AG04449 (cell line): ENCODE measurements around the gene RAI14.

Source experiments
- CTCF ChIA-PET: fragments of 350-600 bp; formaldehyde crosslinking; extraction: SDS; loops from one replicate; lab custom pipeline; 2021; ENCODE audit warnings: antibody characterized with exemption; lab: Yijun Ruan, JAX
- POLR2A ChIA-PET: fragments of 400-600, 350-600 bp; formaldehyde crosslinking; extraction: SDS; loops from one replicate; lab custom pipeline; 2020; ENCODE audit warnings: antibody characterized with exemption, inconsistent platforms; lab: Yijun Ruan, JAX
- DNase-seq: peaks from one replicate; pipeline ENCODE4 v3.0.0-alpha.2; 2010; ENCODE audit warnings: low read depth, low spot score
- H3K4me3 ChIP-seq: 2 replicates; pipeline ENCODE4 v1.5.1; 2011; ENCODE audit warnings: low read depth, mild to moderate bottlenecking, control low read depth, low read length
- CTCF ChIP-seq: IDR thresholded peaks from one replicate; pipeline ENCODE4 v1.5.1; 2011; ENCODE audit warnings: mild to moderate bottlenecking, moderate library complexity, low read length, control low read depth, inconsistent platforms; ENCODE audit not compliant: insufficient read depth; ENCODE audit errors: missing control alignments

RAI14 gene

DNA sequence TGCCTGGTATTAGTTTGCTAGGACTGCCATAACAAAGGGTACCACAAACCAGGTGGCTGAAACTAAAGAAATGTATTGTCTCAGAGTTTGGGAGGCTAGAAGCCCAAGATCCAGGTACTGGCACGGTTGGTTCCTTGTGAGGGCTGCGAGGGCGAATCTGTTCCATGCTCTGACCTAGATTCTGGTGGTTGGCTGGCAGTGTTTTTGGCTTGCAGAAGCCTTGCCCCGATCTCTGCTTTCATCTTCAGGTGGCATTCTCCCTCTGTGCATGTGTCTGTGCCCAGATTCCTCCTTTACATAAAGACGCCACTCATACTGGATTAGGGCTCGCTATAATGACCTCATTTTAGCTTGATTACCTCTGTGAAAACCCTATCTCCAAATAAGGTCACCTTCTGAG, 36.7 kb downstream of the RAI14 start:
- H3K4me3 ChIP-seq, result no peak overlapping the region
- no peak for TF ChIP-seq CTCF
- DNase-seq, result no peak
- ChIA-PET POLR2A (no interaction called here), CTCF (interaction anchor here (0.9 to 2.1 kb wide), 3 partner anchors 11 to 206 kb away, joined by 3 to 8 read pairs (median 6); no protein-coding TSS in a partner anchor)

DNA sequence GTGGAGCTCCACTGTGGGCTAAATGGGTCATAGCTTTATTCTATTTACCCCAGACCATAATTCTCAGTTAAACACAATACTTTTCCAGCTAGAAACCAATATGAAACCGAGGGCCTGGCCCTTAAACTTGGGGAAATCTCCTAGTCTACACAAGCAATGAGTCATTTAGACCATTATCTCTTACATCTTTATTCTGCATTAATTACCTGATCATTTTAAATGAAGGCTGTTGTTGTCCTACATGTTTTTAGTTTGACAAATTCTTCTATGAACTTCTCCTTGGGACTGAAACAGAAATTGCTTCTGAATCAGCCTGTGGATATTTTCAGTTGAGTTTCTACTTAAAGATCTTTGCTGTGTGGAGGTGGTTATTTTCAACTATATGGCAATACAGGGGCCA, 37.9 kb downstream of the RAI14 start:
- ChIA-PET POLR2A (no interaction called here), CTCF (interaction anchor here (1.9 to 2.1 kb wide), 2 partner anchors 10 to 170 kb away, joined by 6 to 8 read pairs; no protein-coding TSS in a partner anchor)
- TF ChIP-seq CTCF, result no peak
- no peak overlapping the region for H3K4me3 ChIP-seq
- no peak for DNase-seq

DNA sequence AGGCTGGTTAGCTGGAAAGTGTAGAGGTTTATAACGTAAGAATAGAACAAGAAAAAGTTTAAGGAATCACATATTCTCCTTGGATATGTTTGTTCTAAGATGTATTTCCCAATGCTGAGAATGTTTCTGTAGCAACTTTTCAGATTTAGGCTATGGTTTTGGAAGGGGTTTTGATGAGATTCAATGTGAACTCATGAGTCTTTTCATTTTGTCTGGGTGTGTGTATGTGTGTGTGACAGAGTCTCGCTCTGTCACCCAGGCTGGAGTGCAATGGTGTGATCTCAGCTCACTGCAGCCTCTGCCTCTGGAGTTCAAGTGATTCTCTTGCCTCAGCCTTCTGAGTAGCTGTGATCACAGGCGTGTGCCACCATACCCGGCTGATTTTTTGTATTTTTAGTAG, 38.6 kb downstream of the RAI14 start:
- POLR2A ChIA-PET, result no interaction called here
- H3K4me3 ChIP-seq, result no peak overlapping the region

GRCh38 chr5:34695275-34696027, 39.3 kb downstream of the RAI14 start:
- no peak for TF ChIP-seq CTCF
- no peak for DNase-seq
- CTCF ChIA-PET, result interaction anchor here (1.6 kb wide), 1 partner anchor 203 kb away, joined by 6 read pairs; no protein-coding TSS in a partner anchor
- POLR2A ChIA-PET, result no interaction called here
- no peak overlapping the region for H3K4me3 ChIP-seq

More for the DNA sequence above, 38.6 kb downstream of the RAI14 start:
- CTCF ChIA-PET, result interaction anchor here (1.6 to 2.1 kb wide), 2 partner anchors 9 to 204 kb away, joined by 6 to 8 read pairs; no protein-coding TSS in a partner anchor
- DNase-seq, result no peak
- no peak for TF ChIP-seq CTCF

- no peak for TF ChIP-seq CTCF
- ChIA-PET POLR2A (no interaction called here), CTCF (no interaction called here)
- no peak overlapping the region for H3K4me3 ChIP-seq
- DNase-seq, result no peak
Observed at GRCh38 chr5:34697308-34698108, 41.4 kb downstream of the RAI14 start.

DNA sequence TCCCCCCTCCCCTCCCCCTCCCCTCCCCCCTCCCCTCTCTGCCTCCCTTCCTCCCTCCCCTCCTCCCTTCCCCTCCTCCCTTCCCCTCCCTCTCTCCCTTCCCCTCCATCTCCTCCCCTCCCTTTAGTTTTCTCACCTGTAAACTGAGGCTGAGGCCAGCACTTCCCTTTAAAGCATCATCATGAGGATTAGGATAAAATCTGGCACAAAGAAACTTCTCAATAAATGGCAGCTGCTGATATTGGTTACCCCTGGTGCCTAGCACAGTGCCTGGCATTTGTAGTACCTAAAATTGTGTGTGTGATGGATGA, 41.9 kb downstream of the RAI14 start:
- ChIA-PET CTCF (no interaction called here), POLR2A (no interaction called here)
- no peak overlapping the region for H3K4me3 ChIP-seq
- no peak for TF ChIP-seq CTCF
- no peak for DNase-seq
